ENCODE measurements around the gene PRAMEF20. TPM values are rescaled to one million over a fixed set of nuclear protein-coding genes. Genes with fewer than 3 reads are reported as not detected.
A peak's percentile ranks its signal among the peaks of the same experiment; 100 is the strongest.

The PRAMEF20 gene
- total RNA-seq, 2 donors from 2014 or later, result not detected

- DNase-seq (ENCODE audit: low spot score in 2 of 2) (no peak), ATAC-seq (no peak)
- Mint-ChIP-seq H3K9me3 (no peaks in the 10 kb centered on the region), H3K27ac (no peak overlapping the region), H3K36me3 (no peaks in the 10 kb centered on the region)
Measured at GRCh38 chr1:13443335-13443979, 33.2 kb downstream of the PRAMEF20 start.

- DNase-seq (ENCODE audit: low spot score in 2 of 2), result no peak
- H3K9me3 Mint-ChIP-seq, result no peaks in the 10 kb centered on the region
- H3K27ac Mint-ChIP-seq, result no peak overlapping the region
- ATAC-seq, result no peak
- no peaks in the 10 kb centered on the region for H3K36me3 Mint-ChIP-seq
Measured at GRCh38 chr1:13450204-13450603, 40.0 kb downstream of the PRAMEF20 start.

DNA sequence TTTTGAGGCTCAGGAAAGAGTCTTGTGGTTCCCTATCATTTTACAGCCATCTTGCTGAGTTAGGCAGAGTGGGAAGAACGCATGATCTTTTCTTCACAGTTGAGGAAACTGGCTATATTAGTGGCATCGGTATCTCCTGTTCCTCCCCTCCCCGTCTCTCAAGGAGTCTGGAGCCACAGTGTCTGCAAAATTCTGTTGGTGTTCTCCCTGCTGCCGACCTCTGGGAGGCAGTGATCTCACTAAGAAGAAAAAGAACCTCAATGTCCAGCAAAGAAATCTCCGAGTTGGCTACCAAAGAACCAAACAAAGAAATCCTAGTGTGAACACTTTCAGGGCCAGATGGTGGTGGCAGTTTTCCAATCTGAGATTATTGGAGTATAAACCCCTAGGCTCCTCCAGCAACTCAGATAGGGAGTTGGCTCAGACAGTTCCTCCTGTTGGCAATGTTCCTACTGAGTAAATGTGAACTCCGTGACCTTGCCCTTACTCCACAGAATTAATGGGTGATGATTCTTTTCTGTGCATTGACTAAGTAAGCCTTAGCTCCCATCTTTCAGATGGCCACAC, 41.2 kb downstream of the PRAMEF20 start:
- no peak for ATAC-seq

DNA sequence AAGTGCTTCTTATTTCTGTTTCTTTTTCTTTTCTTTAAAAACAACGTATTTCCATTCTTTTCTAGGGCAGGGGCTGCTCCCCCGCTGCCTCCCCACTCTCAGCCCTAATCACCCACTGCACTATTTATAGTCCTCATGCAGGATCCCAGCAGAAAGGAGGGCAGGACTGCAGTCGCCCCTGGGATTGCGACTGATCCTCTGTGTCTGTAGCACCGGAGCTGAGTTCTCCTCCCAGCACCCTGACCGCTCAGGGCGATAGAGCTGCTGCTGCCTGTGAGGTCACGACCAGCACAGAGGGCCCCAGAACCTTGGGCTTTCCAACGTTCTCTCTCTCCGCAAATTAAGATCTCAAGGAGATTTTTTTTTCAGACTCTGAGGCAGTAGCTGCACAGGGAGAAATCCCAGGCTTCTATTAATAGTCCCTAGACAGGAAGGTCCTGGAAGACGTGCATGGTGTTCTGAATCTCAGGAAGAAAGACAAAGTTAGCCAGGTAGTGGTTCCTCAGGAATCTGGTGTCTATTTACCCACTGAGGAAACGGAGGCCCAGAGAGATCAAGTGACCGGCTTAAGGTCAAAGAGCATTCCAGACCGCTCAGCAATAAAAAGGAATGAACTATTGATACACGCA, 46.8 kb downstream of the PRAMEF20 start:
- no peak for ATAC-seq
- peak overlapping the region in 1 of 2 donors; percentile 58 for H3K27ac Mint-ChIP-seq
- DNase-seq (ENCODE audit: low spot score in 2 of 2), result no peak
- no peaks in the 10 kb centered on the region for H3K9me3 Mint-ChIP-seq
- H3K36me3 Mint-ChIP-seq, result no peaks in the 10 kb centered on the region

More for the DNA sequence above, 41.2 kb downstream of the PRAMEF20 start:
- no peak for DNase-seq (ENCODE audit: low spot score in 2 of 2)
- no peaks in the 10 kb centered on the region for H3K9me3 Mint-ChIP-seq
- H3K36me3 Mint-ChIP-seq, result no peaks in the 10 kb centered on the region
- H3K27ac Mint-ChIP-seq, result no peak overlapping the region

- H3K9me3 Mint-ChIP-seq, result no peaks in the 10 kb centered on the region
- no peak overlapping the region for H3K27ac Mint-ChIP-seq
- DNase-seq (ENCODE audit: low spot score in 2 of 2), result no peak
- no peaks in the 10 kb centered on the region for H3K36me3 Mint-ChIP-seq
- ATAC-seq, result no peak
Measured at GRCh38 chr1:13461977-13462376, 51.7 kb downstream of the PRAMEF20 start.

DNA sequence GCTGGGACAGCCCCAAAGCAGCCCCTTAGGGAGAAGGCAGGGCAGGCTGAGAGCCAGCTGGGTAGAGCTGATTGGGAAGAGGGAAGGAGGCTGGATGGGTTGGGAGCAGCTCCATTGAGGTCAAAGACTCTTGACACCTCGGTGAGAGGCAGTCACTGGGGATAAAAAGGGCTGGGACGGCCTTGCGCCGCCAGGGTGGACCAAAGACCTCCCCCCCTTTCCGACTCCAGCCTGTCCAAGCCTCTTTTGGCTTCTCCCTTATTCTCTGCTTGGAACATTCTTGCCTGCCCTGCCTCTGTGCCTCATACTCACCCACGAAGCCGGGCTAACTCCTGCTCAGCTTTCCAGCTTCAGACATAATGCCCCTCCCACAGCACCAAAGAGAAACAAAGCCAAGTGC, 52.4 kb downstream of the PRAMEF20 start:
- no peaks in the 10 kb centered on the region for H3K9me3 Mint-ChIP-seq
- no peak for DNase-seq (ENCODE audit: low spot score in 2 of 2)
- no peaks in the 10 kb centered on the region for H3K36me3 Mint-ChIP-seq
- no peak overlapping the region for H3K27ac Mint-ChIP-seq
- ATAC-seq, result no peak

DNA sequence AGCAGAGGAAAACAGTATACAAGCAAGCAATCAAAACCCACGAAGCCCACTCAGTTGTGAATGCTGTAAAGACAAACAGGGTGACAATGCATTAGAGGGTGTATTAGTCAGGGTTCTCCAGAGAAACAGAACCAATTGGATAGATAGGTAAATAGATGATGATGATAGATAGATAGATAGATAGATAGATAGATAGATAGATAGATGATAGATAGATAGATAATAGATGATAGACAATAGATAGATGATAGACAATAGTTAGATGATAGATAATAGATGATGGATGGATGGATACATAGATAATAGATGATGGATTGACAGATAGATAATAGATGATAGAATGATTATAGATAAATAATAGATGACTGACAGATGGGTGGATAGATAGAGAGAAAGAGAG, 55.3 kb downstream of the PRAMEF20 start:
- no peak for ATAC-seq
- no peak overlapping the region for H3K27ac Mint-ChIP-seq
- H3K9me3 Mint-ChIP-seq, result no peaks in the 10 kb centered on the region

DNA sequence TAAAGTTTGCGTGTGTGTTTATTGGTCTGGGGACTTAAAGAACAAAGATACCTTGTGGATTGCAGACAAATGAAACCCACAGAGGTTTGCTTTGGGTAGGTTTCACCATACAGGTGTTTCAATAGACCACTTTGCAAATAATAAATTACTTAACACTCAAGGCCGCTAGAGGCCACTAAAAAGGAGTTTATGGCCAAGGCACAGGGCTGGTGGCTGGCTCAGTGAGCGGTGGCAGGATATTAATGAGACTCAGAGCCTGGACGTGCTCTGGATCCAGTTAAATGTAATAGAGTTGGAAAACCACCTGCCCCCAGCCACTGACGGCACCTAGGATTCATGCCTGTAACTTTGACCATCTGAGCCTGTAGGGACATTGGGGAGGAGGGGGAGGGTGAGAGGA, 59.1 kb downstream of the PRAMEF20 start:
- no peak overlapping the region for H3K27ac Mint-ChIP-seq
- ATAC-seq, result no peak
- H3K9me3 Mint-ChIP-seq, result no peaks in the 10 kb centered on the region
- DNase-seq (ENCODE audit: low spot score in 2 of 2), result no peak
- H3K36me3 Mint-ChIP-seq, result no peaks in the 10 kb centered on the region

More for the DNA sequence above, 55.3 kb downstream of the PRAMEF20 start:
- no peak for DNase-seq (ENCODE audit: low spot score in 2 of 2)
- no peaks in the 10 kb centered on the region for H3K36me3 Mint-ChIP-seq

Other genes with a start within 250 kb of the PRAMEF20 start
- not detected for gene HNRNPCL4, start 244.8 kb upstream of the PRAMEF20 start, total RNA-seq
- not detected for gene PRAMEF9, start 238.6 kb upstream of the PRAMEF20 start, total RNA-seq
- gene PRAMEF13, start 209.0 kb upstream of the PRAMEF20 start, total RNA-seq, result not detected
- gene PRAMEF18, start 184.3 kb upstream of the PRAMEF20 start, total RNA-seq, result not detected
- not detected for gene PRAMEF5, start 156.3 kb upstream of the PRAMEF20 start, total RNA-seq
- not detected for gene PRAMEF8, start 125.3 kb upstream of the PRAMEF20 start, total RNA-seq
- gene PRAMEF33, start 106.9 kb upstream of the PRAMEF20 start, total RNA-seq, result not detected
- gene PRAMEF15, start 94.9 kb upstream of the PRAMEF20 start, total RNA-seq, result not detected
- not detected for gene PRAMEF14, start 63.3 kb upstream of the PRAMEF20 start, total RNA-seq
- gene PRAMEF19, start 38.5 kb upstream of the PRAMEF20 start, total RNA-seq, result not detected
- gene PRAMEF17, start 20.8 kb upstream of the PRAMEF20 start, total RNA-seq, result not detected
- not detected for gene LRRC38, start 103.6 kb downstream of the PRAMEF20 start, total RNA-seq
- gene PDPN, start 173.4 kb downstream of the PRAMEF20 start, total RNA-seq, result not detected